Uterus (tissue), 2 donors: ENCODE measurements around the gene GFPT2.

ENCODE experiments used
- CTCF ChIP-seq, 4 experiments: fragments of 200-600 bp in 2 of 4; fragments of 450-650 bp in 2 of 4; sonication (generic) in 2 of 4; IDR thresholded peaks; one replicate each; pipeline ENCODE4 v1.5.1; 2016 to 2019; ENCODE audit warnings: antibody characterized with exemption in 4 of 4, mild to moderate bottlenecking in 2 of 4, moderate library complexity in 1 of 4
- POLR2A ChIP-seq, 2 donors: fragments of 450-650 bp; IDR thresholded peaks; one replicate each; pipeline ENCODE4 v1.6.1; 2016; ENCODE audit warnings: antibody characterized with exemption in 2 of 2, mild to moderate bottlenecking in 1 of 2, moderate library complexity in 1 of 2

- TF ChIP-seq CTCF (IDR thresholded peaks at IDR 0.05) (no peak), POLR2A (IDR thresholded peaks at IDR 0.05) (no peak)
Observed at GRCh38 chr5:180344696-180344999, 8.5 kb downstream of the GFPT2 start.
